K562 (cell line): ENCODE measurements around the gene ZNF512B. TPM values are rescaled to one million over a fixed set of nuclear protein-coding genes. Genes with fewer than 3 reads are reported as not detected.

Experiments used
- CBFA2T3 ChIP-seq: fragments of 450-650 bp; IDR thresholded peaks from 2 replicates; pipeline ENCODE4 v1.6.1; 2017
- DLX4 ChIP-seq: fragments of 250-450 bp; sonication (Bioruptor Pico); IDR thresholded peaks from 2 replicates; pipeline ENCODE4 v1.6.1; 2021; ENCODE audit warnings: mild to moderate bottlenecking
- EZH2 ChIP-seq: IDR thresholded peaks from 2 replicates; pipeline ENCODE4 v1.6.1; 2012; ENCODE audit warnings: low read depth, mild to moderate bottlenecking, inconsistent platforms, low read length, borderline replicate concordance
- HMG20B ChIP-seq: fragments of 250-450 bp; sonication (Bioruptor Pico); IDR thresholded peaks from 2 replicates; pipeline ENCODE4 v1.5.0; 2021; ENCODE audit warnings: mild to moderate bottlenecking
- NCOA6 ChIP-seq: fragments of 450-650 bp; IDR thresholded peaks from 2 replicates; pipeline ENCODE4 v1.6.1; 2017; ENCODE audit warnings: mild to moderate bottlenecking
- RBM34 ChIP-seq: fragments of 200-400 bp; formaldehyde crosslinking; IDR thresholded peaks from 2 replicates; pipeline ENCODE4 v1.6.1; 2018; ENCODE audit warnings: low read length, borderline replicate concordance; ENCODE audit not compliant: insufficient read depth
- RFX1 ChIP-seq: fragments of 450-650 bp; IDR thresholded peaks from 2 replicates; pipeline ENCODE4 v1.6.1; 2016; ENCODE audit warnings: mild to moderate bottlenecking, moderate library complexity
- RUNX1 ChIP-seq: sonication (generic); IDR thresholded peaks from 2 replicates; pipeline ENCODE4 v1.6.1; 2016; ENCODE audit warnings: antibody characterized with exemption, low read depth
- SP1 ChIP-seq: sonication (generic); formaldehyde crosslinking; IDR thresholded peaks from 2 replicates; pipeline ENCODE4 v1.8.1; 2022; ENCODE audit warnings: mild to moderate bottlenecking, missing genetic modification reagents
- TARDBP ChIP-seq: fragments of 450-650 bp; IDR thresholded peaks from 2 replicates; pipeline ENCODE4 v1.6.1; 2016
- ZC3H11A ChIP-seq: IDR thresholded peaks from 2 replicates; pipeline ENCODE4 v1.6.1; 2012; ENCODE audit warnings: low read depth, low read length, improper control_type of control experiment
- ZEB2 ChIP-seq: fragments of 450-650 bp; IDR thresholded peaks from 2 replicates; pipeline ENCODE4 v1.6.1; 2016
- ZNF140 ChIP-seq: fragments of 250-450 bp; sonication (Bioruptor Pico); IDR thresholded peaks from 2 replicates; pipeline ENCODE4 v1.8.0; 2021; ENCODE audit warnings: moderate library complexity, mild to moderate bottlenecking, inconsistent platforms
- polyA plus RNA-seq, 8 experiments: library from polyadenylated mRNA; depleted of rRNA in 4 of 8; stranded (reverse) in 5 of 8; unstranded in 3 of 8; fragments of >200 nt; fragmentation: Nextera tagmentation in 2 of 8; fragmentation: Illumina TruSeq in 1 of 8; extraction: Ambion mirVana in 2 of 8; extraction: Trizol in 1 of 8; gene quantifications; 2 replicates each; pipeline versions ENCODE4 v1.2.1 to v1.2.3, GENCODE V29; 2011 to 2014; ENCODE audit warnings: inconsistent platforms in 1 of 8, missing spikeins in 1 of 8
- total RNA-seq, 7 experiments: library from RNA; depleted of rRNA in 6 of 7; stranded (reverse); fragments of >200 nt in 6 of 7; fragmentation: Illumina TruSeq in 2 of 7; extraction: Trizol in 2 of 7; gene quantifications; 2 replicates each; pipeline versions ENCODE4 v1.2.1 to v1.2.3, GENCODE V29; 2011 to 2021; ENCODE audit warnings: low replicate concordance in 1 of 7
- TF ChIP-seq, protein P1 (sequence below): fragments of 200-600 bp; sonication (generic); IDR thresholded peaks from one replicate; pipeline ENCODE4 v1.6.1; 2012; ENCODE audit warnings: mild to moderate bottlenecking, low read depth, low read length, inconsistent platforms
- TF ChIP-seq, protein P2 (sequence below), 2 experiments: IDR thresholded peaks; 2 replicates each; pipeline ENCODE4 v1.6.1; 2012; ENCODE audit warnings: improper control_type of control experiment in 2 of 2, low read depth in 2 of 2, low read length in 2 of 2, borderline replicate concordance in 1 of 2

The ZNF512B gene
- total and polyA plus RNA-seq, 9 of the 15 experiments (the other 6 are each of a cell fraction or from before 2014, with no cell fraction given), result 0.01 to 27.8 (median 8.2) TPM

DNA sequence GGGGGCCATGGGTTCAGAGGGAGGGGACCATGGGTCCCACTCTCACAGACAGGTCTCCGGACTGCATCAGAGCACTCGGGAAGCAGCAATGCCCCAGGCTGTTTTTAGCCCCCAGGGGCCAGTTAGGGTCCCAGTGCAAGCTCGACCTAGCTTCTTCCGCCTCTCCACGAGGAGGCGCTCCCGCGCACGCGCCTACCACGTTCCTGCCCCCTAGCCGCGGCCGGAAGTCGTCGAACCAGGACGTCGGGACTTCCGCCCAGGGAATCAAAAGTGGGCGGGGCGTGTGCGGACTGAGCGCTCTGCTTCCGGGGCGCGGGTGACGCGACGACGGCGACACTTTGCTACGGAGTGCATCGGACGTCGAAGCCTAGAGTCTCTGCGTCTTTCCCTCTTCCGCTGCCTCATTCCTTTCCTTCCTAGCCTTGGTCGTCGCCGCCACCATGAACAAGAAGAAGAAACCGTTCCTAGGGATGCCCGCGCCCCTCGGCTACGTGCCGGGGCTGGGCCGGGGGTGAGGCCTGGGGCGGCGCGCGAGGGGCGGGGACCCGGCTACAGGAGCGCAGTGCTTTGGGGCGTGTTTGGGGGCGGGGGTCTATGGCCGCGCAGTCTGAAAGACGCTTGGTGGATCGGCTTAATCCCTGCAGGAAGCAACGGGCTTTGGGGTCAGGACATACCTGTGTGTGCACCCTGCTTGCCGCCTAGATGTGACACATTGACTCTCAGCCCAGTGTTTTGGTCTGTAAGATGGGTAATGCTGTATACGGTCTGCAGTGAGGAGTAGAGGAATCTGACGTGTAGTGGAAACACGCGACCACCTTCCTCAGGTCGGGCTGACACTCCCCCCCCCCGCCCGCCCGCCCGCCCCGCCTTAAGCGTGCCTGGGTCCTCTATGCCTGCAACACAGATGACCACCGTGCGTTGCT lies 11.3 kb upstream of the ZNF512B start, which contains the start of gene PRPF6 (continued):
- TF ChIP-seq, protein P1, sequence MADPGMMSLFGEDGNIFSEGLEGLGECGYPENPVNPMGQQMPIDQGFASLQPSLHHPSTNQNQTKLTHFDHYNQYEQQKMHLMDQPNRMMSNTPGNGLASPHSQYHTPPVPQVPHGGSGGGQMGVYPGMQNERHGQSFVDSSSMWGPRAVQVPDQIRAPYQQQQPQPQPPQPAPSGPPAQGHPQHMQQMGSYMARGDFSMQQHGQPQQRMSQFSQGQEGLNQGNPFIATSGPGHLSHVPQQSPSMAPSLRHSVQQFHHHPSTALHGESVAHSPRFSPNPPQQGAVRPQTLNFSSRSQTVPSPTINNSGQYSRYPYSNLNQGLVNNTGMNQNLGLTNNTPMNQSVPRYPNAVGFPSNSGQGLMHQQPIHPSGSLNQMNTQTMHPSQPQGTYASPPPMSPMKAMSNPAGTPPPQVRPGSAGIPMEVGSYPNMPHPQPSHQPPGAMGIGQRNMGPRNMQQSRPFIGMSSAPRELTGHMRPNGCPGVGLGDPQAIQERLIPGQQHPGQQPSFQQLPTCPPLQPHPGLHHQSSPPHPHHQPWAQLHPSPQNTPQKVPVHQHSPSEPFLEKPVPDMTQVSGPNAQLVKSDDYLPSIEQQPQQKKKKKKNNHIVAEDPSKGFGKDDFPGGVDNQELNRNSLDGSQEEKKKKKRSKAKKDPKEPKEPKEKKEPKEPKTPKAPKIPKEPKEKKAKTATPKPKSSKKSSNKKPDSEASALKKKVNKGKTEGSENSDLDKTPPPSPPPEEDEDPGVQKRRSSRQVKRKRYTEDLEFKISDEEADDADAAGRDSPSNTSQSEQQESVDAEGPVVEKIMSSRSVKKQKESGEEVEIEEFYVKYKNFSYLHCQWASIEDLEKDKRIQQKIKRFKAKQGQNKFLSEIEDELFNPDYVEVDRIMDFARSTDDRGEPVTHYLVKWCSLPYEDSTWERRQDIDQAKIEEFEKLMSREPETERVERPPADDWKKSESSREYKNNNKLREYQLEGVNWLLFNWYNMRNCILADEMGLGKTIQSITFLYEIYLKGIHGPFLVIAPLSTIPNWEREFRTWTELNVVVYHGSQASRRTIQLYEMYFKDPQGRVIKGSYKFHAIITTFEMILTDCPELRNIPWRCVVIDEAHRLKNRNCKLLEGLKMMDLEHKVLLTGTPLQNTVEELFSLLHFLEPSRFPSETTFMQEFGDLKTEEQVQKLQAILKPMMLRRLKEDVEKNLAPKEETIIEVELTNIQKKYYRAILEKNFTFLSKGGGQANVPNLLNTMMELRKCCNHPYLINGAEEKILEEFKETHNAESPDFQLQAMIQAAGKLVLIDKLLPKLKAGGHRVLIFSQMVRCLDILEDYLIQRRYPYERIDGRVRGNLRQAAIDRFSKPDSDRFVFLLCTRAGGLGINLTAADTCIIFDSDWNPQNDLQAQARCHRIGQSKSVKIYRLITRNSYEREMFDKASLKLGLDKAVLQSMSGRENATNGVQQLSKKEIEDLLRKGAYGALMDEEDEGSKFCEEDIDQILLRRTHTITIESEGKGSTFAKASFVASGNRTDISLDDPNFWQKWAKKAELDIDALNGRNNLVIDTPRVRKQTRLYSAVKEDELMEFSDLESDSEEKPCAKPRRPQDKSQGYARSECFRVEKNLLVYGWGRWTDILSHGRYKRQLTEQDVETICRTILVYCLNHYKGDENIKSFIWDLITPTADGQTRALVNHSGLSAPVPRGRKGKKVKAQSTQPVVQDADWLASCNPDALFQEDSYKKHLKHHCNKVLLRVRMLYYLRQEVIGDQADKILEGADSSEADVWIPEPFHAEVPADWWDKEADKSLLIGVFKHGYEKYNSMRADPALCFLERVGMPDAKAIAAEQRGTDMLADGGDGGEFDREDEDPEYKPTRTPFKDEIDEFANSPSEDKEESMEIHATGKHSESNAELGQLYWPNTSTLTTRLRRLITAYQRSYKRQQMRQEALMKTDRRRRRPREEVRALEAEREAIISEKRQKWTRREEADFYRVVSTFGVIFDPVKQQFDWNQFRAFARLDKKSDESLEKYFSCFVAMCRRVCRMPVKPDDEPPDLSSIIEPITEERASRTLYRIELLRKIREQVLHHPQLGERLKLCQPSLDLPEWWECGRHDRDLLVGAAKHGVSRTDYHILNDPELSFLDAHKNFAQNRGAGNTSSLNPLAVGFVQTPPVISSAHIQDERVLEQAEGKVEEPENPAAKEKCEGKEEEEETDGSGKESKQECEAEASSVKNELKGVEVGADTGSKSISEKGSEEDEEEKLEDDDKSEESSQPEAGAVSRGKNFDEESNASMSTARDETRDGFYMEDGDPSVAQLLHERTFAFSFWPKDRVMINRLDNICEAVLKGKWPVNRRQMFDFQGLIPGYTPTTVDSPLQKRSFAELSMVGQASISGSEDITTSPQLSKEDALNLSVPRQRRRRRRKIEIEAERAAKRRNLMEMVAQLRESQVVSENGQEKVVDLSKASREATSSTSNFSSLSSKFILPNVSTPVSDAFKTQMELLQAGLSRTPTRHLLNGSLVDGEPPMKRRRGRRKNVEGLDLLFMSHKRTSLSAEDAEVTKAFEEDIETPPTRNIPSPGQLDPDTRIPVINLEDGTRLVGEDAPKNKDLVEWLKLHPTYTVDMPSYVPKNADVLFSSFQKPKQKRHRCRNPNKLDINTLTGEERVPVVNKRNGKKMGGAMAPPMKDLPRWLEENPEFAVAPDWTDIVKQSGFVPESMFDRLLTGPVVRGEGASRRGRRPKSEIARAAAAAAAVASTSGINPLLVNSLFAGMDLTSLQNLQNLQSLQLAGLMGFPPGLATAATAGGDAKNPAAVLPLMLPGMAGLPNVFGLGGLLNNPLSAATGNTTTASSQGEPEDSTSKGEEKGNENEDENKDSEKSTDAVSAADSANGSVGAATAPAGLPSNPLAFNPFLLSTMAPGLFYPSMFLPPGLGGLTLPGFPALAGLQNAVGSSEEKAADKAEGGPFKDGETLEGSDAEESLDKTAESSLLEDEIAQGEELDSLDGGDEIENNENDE, result no peak
- peak; percentile 60; the same call in 1 of the 2 replicates for TF ChIP-seq RUNX1
- TF ChIP-seq ZC3H11A, result no peak
- TF ChIP-seq CBFA2T3, result no peak
- no peak for TF ChIP-seq RFX1
- TF ChIP-seq ZNF140 (CRISPR knock-in tag), result no peak
- TF ChIP-seq RBM34, result no peak
- no peak for TF ChIP-seq NCOA6
- TF ChIP-seq DLX4 (CRISPR knock-in tag), result no peak
- no peak for TF ChIP-seq ZEB2
- TF ChIP-seq, protein P2, sequence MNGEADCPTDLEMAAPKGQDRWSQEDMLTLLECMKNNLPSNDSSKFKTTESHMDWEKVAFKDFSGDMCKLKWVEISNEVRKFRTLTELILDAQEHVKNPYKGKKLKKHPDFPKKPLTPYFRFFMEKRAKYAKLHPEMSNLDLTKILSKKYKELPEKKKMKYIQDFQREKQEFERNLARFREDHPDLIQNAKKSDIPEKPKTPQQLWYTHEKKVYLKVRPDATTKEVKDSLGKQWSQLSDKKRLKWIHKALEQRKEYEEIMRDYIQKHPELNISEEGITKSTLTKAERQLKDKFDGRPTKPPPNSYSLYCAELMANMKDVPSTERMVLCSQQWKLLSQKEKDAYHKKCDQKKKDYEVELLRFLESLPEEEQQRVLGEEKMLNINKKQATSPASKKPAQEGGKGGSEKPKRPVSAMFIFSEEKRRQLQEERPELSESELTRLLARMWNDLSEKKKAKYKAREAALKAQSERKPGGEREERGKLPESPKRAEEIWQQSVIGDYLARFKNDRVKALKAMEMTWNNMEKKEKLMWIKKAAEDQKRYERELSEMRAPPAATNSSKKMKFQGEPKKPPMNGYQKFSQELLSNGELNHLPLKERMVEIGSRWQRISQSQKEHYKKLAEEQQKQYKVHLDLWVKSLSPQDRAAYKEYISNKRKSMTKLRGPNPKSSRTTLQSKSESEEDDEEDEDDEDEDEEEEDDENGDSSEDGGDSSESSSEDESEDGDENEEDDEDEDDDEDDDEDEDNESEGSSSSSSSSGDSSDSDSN (IDR thresholded peaks at IDR 0.05; ENCODE audit: borderline replicate concordance in 1 of 2, low read depth in 2 of 2, low read length in 2 of 2), result no peak
- TF ChIP-seq EZH2, result no peak
- peak; percentile 99 for TF ChIP-seq SP1
- no peak for TF ChIP-seq HMG20B
- TF ChIP-seq TARDBP, result no peak; the same call in 1 of the 2 replicates
